IPS-18a (cell line): ENCODE data around the gene PCDHGA7.
"Not testable (repeated sequence)": the region's sequence is repeated elsewhere in the genome, so short reads cannot be mapped to it uniquely, and the experiment has no call there.

Experiments
- H3K27ac ChIP-seq: one replicate; pipeline ENCODE4 v1.5.1; 2013; ENCODE audit warnings: low read length
- H3K27me3 ChIP-seq: one replicate; pipeline ENCODE4 v1.6.1; 2013; ENCODE audit warnings: mild to moderate bottlenecking, low read length; ENCODE audit not compliant: control insufficient read depth, insufficient read depth
- H3K36me3 ChIP-seq: one replicate; pipeline ENCODE4 v1.6.1; 2013; ENCODE audit warnings: low read depth, low read length; ENCODE audit not compliant: control insufficient read depth
- H3K4me1 ChIP-seq: one replicate; pipeline ENCODE4 v1.6.1; 2013; ENCODE audit warnings: low read depth, low read length; ENCODE audit not compliant: control insufficient read depth
- H3K4me3 ChIP-seq: one replicate; pipeline ENCODE4 v1.5.1; 2013; ENCODE audit warnings: low read length
- H3K9ac ChIP-seq: one replicate; pipeline ENCODE4 v1.6.1; 2013; ENCODE audit warnings: mild to moderate bottlenecking, low read length, moderate library complexity
- H3K9me3 ChIP-seq: one replicate; pipeline ENCODE4 v1.6.1; 2013; ENCODE audit warnings: low read depth, low read length; ENCODE audit not compliant: control insufficient read depth

PCDHGA7 gene

GRCh38 chr5:141422742-141423291 is 40.3 kb downstream of the PCDHGA7 start:
- Histone ChIP-seq H3K27ac (no peak overlapping the region), H3K4me3 (no peak overlapping the region), H3K4me1 (no peaks in the 10 kb centered on the region), H3K36me3 (no peaks in the 10 kb centered on the region), H3K9ac (no peak overlapping the region), H3K9me3 (peaks cover 69% of the 10 kb centered on the region), H3K27me3 (peaks cover 8% of the 10 kb centered on the region)

- Histone ChIP-seq H3K9me3 (peaks cover 56% of the 10 kb centered on the region), H3K27me3 (no peaks in the 10 kb centered on the region), H3K9ac (no peak overlapping the region), H3K4me1 (no peaks in the 10 kb centered on the region), H3K36me3 (no peaks in the 10 kb centered on the region), H3K27ac (no peak overlapping the region), H3K4me3 (no peak overlapping the region)
Measured at GRCh38 chr5:141427783-141428426, 45.4 kb downstream of the PCDHGA7 start.

- H3K36me3 ChIP-seq = no peaks in the 10 kb centered on the region
- no peak within 1 kb of the TSS for H3K4me3 ChIP-seq
- no peak within 1 kb of the TSS for H3K27ac ChIP-seq
- peaks cover 50% of the 10 kb centered on the region for H3K9me3 ChIP-seq
- H3K4me1 ChIP-seq = no peaks in the 10 kb centered on the region
- H3K27me3 ChIP-seq = no peaks in the 10 kb centered on the region
- H3K9ac ChIP-seq = no peak within 1 kb of the TSS
Measured at GRCh38 chr5:141430332-141431113, 48.0 kb downstream of the PCDHGA7 start, which contains the start of gene PCDHGA12. Gene PCDHGA12, plus strand, starts transcription at chr5:141430507. Its CDS starts 253 bp downstream, at chr5:141430760.

- Histone ChIP-seq H3K27ac (no peak overlapping the region), H3K27me3 (no peaks in the 10 kb centered on the region), H3K36me3 (no peaks in the 10 kb centered on the region), H3K4me3 (no peak overlapping the region), H3K9me3 (peaks cover 44% of the 10 kb centered on the region), H3K9ac (no peak overlapping the region), H3K4me1 (no peaks in the 10 kb centered on the region)
Measured at GRCh38 chr5:141431286-141431685, 48.7 kb downstream of the PCDHGA7 start.

GRCh38 chr5:141432308-141432707 is 49.8 kb downstream of the PCDHGA7 start:
- not testable (repeated sequence) for H3K4me3 ChIP-seq, H3K36me3 ChIP-seq, H3K27me3 ChIP-seq, H3K27ac ChIP-seq, H3K4me1 ChIP-seq, H3K9ac ChIP-seq
- peaks cover 34% of the 10 kb centered on the region for H3K9me3 ChIP-seq

- not testable (repeated sequence) for H3K9ac ChIP-seq, H3K27ac ChIP-seq
Measured at GRCh38 chr5:141432726-141433125, 50.2 kb downstream of the PCDHGA7 start.

GRCh38 chr5:141434006-141434405 is 51.5 kb downstream of the PCDHGA7 start:
- H3K4me1 ChIP-seq = no peaks in the 10 kb centered on the region
- H3K9ac ChIP-seq = no peak overlapping the region
- no peak overlapping the region for H3K27ac ChIP-seq
- no peak overlapping the region for H3K4me3 ChIP-seq
- no peaks in the 10 kb centered on the region for H3K36me3 ChIP-seq
- H3K9me3 ChIP-seq = peaks cover 27% of the 10 kb centered on the region
- no peaks in the 10 kb centered on the region for H3K27me3 ChIP-seq

More at GRCh38 chr5:141432726-141433125, 50.2 kb downstream of the PCDHGA7 start:
- H3K9me3 ChIP-seq = peaks cover 30% of the 10 kb centered on the region
- H3K27me3 ChIP-seq, H3K4me1 ChIP-seq, H3K4me3 ChIP-seq, H3K36me3 ChIP-seq: not testable (repeated sequence)
